Esophagus muscularis mucosa (tissue), 4 donors: ENCODE data around the gene ADGRD2.

ENCODE experiments used
- CTCF ChIP-seq, 3 experiments: fragments of 200-600 bp in 2 of 3; fragments of 450-650 bp in 1 of 3; sonication (generic) in 2 of 3; IDR thresholded peaks; one replicate each; pipeline ENCODE4 v1.5.1; 2017 to 2019; ENCODE audit warnings: antibody characterized with exemption in 3 of 3, mild to moderate bottlenecking in 2 of 3, moderate library complexity in 1 of 3
- EP300 ChIP-seq: sonication (generic); formaldehyde crosslinking; IDR thresholded peaks from one replicate; pipeline ENCODE4 v1.6.1; 2017; ENCODE audit warnings: antibody characterized with exemption
- POLR2A ChIP-seq: fragments of 450-650 bp; IDR thresholded peaks from one replicate; pipeline ENCODE4 v1.6.1; 2017; ENCODE audit warnings: antibody characterized with exemption, moderate library complexity, mild to moderate bottlenecking, low read depth
- POLR2AphosphoS5 ChIP-seq, 2 donors: sonication (generic); formaldehyde crosslinking; IDR thresholded peaks; one replicate each; pipeline ENCODE4 v1.6.1; 2017; ENCODE audit warnings: antibody characterized with exemption in 2 of 2

GRCh38 chr9:124467410-124468060 lies 17.3 kb downstream of the ADGRD2 start:
- TF ChIP-seq POLR2A (no peak), CTCF (IDR thresholded peaks at IDR 0.05) (no peak), POLR2AphosphoS5 (IDR thresholded peaks at IDR 0.05) (no peak), EP300 (no peak)
